ENCODE results near the gene COG5.

DNA sequence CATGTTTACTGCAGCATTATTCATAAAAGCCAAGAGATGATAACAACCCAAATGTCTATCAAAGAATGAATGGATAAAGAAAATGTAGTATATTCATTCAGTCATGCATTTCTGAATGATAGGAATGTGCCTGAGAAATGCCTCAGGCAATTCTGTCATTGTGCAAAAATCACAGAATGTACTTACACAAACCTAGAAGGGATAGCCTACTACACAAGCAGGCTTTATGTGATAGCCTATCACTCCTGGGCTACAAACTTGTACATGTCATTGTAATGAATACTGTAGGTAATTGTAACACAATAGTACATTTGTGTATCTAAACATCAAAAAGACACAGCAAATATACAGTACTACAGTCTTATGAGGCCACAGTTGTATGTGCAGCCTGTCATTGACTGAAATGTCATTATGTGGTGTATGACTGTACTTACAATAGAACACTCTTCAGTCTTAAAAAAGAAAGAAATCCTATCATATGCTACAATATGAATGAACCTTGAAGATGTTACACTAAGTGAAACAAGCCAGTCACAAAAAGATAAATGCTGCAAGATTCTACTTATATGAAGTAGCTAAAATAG is 235.6 kb downstream of the COG5 start:
- no peak for TF ChIP-seq EP300 (IDR thresholded peaks at IDR 0.05; ENCODE audit: low read length)
- no peak for TF ChIP-seq CHD2 (IDR thresholded peaks at IDR 0.05; ENCODE audit: low read depth, low read length)
- TF ChIP-seq MAZ (CRISPR knock-in tag; conservative IDR thresholded peaks at IDR 0.05 in 1 of 2, IDR thresholded peaks at IDR 0.05 in 1 of 2), result no peak
- no peak for TF ChIP-seq MEIS2 (IDR thresholded peaks at IDR 0.05; ENCODE audit: partially characterized antibody)
- no peak for TF ChIP-seq NFIC (IDR thresholded peaks at IDR 0.05)
- TF ChIP-seq CBX5 (IDR thresholded peaks at IDR 0.05; ENCODE audit: borderline replicate concordance, low read depth), result no peak
- TF ChIP-seq NFE2L1 (tag; IDR thresholded peaks at IDR 0.05; ENCODE audit: borderline replicate concordance, low read depth), result no peak
- TF ChIP-seq, protein P1, sequence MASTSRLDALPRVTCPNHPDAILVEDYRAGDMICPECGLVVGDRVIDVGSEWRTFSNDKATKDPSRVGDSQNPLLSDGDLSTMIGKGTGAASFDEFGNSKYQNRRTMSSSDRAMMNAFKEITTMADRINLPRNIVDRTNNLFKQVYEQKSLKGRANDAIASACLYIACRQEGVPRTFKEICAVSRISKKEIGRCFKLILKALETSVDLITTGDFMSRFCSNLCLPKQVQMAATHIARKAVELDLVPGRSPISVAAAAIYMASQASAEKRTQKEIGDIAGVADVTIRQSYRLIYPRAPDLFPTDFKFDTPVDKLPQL (IDR thresholded peaks at IDR 0.05; ENCODE audit: extremely low read depth, insufficient read length), result no peak
- TF ChIP-seq, protein P2, sequence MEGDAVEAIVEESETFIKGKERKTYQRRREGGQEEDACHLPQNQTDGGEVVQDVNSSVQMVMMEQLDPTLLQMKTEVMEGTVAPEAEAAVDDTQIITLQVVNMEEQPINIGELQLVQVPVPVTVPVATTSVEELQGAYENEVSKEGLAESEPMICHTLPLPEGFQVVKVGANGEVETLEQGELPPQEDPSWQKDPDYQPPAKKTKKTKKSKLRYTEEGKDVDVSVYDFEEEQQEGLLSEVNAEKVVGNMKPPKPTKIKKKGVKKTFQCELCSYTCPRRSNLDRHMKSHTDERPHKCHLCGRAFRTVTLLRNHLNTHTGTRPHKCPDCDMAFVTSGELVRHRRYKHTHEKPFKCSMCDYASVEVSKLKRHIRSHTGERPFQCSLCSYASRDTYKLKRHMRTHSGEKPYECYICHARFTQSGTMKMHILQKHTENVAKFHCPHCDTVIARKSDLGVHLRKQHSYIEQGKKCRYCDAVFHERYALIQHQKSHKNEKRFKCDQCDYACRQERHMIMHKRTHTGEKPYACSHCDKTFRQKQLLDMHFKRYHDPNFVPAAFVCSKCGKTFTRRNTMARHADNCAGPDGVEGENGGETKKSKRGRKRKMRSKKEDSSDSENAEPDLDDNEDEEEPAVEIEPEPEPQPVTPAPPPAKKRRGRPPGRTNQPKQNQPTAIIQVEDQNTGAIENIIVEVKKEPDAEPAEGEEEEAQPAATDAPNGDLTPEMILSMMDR (IDR thresholded peaks at IDR 0.05 in 2 of 3, conservative IDR thresholded peaks at IDR 0.05 in 1 of 3; ENCODE audit: insufficient read depth in 2 of 3, low read depth in 1 of 3, low read length in 3 of 3), result no peak
- TF ChIP-seq HCFC1 (IDR thresholded peaks at IDR 0.05; ENCODE audit: low read depth, low read length), result no peak
